Peyer's patch (tissue), 4 donors: ENCODE results near the gene FUT9. TPM values are rescaled to one million over a fixed set of nuclear protein-coding genes. Genes with fewer than 3 reads are reported as not detected.

Experiments
- DNase-seq, 3 donors: peaks; one replicate each; pipeline ENCODE4 v3.0.0-alpha.2; 2017 to 2019
- H3K27ac ChIP-seq, 4 donors: fragments of 200-600 bp; sonication (generic); one replicate each; pipeline ENCODE4 v1.5.1; 2016 to 2019
- H3K27me3 ChIP-seq, 2 donors: fragments of 200-600 bp; sonication (generic); one replicate each; pipeline ENCODE4 v1.5.1; 2019
- H3K36me3 ChIP-seq, 3 donors: fragments of 200-600 bp; sonication (generic); one replicate each; pipeline ENCODE4 v1.5.1; 2016 to 2019
- H3K4me1 ChIP-seq, 4 donors: fragments of 200-600 bp; sonication (generic); one replicate each; pipeline ENCODE4 v1.5.1; 2016 to 2019
- H3K4me3 ChIP-seq, 4 donors: fragments of 200-600 bp; sonication (generic); 1 replicate in 3 of 4; 2 replicates in 1 of 4; pipeline ENCODE4 v1.5.1; 2016 to 2019; ENCODE audit warnings: mild to moderate bottlenecking in 1 of 4
- H3K9me3 ChIP-seq, 4 donors: fragments of 200-600 bp; sonication (generic); one replicate each; pipeline ENCODE4 v1.5.1; 2016 to 2019; ENCODE audit warnings: mild to moderate bottlenecking in 1 of 4
- CTCF ChIP-seq, 6 experiments: fragments of 450-650 bp in 4 of 6; fragments of 200-600 bp in 2 of 6; sonication (generic) in 1 of 6; IDR thresholded peaks; one replicate each; pipeline ENCODE4 v1.5.1; 2017 to 2019; ENCODE audit warnings: antibody characterized with exemption in 6 of 6, mild to moderate bottlenecking in 3 of 6, moderate library complexity in 1 of 6
- POLR2A ChIP-seq, 2 donors: fragments of 450-650 bp; IDR thresholded peaks; one replicate each; pipeline ENCODE4 v1.5.1; 2017; ENCODE audit warnings: antibody characterized with exemption in 2 of 2, mild to moderate bottlenecking in 2 of 2, moderate library complexity in 2 of 2
- total RNA-seq, 4 donors: library from RNA; depleted of rRNA; stranded (reverse); fragments of >200 nt; gene quantifications; one replicate each; pipeline ENCODE4 v1.1.0, GENCODE V29; 2016

FUT9 gene
- total RNA-seq, 4 donors from 2014 or later, result not detected

GRCh38 chr6:96184798-96185197 is 169.0 kb downstream of the FUT9 start:
- Histone ChIP-seq H3K4me1 (no peaks in the 10 kb centered on the region), H3K27ac (no peak overlapping the region), H3K36me3 (no peaks in the 10 kb centered on the region), H3K4me3 (no peak overlapping the region), H3K27me3 (no peaks in the 10 kb centered on the region), H3K9me3 (no peaks in the 10 kb centered on the region)
- DNase-seq, result no peak
- TF ChIP-seq POLR2A (IDR thresholded peaks at IDR 0.05) (no peak), CTCF (IDR thresholded peaks at IDR 0.05) (no peak)

DNA sequence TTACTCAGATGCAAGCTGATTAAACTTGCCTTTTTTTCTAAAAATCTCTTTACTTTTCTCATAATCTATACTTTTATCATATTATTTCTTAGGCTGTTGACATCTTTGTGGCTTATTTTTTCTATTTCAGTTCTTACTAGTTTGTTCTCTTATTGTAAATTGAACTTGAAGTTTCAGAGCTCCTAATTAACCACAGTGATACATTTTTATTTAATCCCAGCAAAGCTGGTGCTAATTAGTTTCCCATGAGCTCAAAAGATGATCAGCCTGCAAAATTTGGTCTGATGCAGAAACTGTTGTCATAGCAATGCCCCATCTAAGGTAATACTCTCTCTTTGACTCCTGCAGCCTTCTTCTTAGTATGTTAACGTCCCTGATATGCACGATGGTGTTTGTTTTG is 170.3 kb downstream of the FUT9 start:
- no peak for TF ChIP-seq POLR2A (IDR thresholded peaks at IDR 0.05)
- TF ChIP-seq CTCF (IDR thresholded peaks at IDR 0.05), result no peak
- Histone ChIP-seq H3K27me3 (no peaks in the 10 kb centered on the region), H3K4me3 (no peak overlapping the region), H3K36me3 (no peaks in the 10 kb centered on the region), H3K27ac (no peak overlapping the region), H3K9me3 (no peaks in the 10 kb centered on the region), H3K4me1 (no peaks in the 10 kb centered on the region)
- no peak for DNase-seq

DNA sequence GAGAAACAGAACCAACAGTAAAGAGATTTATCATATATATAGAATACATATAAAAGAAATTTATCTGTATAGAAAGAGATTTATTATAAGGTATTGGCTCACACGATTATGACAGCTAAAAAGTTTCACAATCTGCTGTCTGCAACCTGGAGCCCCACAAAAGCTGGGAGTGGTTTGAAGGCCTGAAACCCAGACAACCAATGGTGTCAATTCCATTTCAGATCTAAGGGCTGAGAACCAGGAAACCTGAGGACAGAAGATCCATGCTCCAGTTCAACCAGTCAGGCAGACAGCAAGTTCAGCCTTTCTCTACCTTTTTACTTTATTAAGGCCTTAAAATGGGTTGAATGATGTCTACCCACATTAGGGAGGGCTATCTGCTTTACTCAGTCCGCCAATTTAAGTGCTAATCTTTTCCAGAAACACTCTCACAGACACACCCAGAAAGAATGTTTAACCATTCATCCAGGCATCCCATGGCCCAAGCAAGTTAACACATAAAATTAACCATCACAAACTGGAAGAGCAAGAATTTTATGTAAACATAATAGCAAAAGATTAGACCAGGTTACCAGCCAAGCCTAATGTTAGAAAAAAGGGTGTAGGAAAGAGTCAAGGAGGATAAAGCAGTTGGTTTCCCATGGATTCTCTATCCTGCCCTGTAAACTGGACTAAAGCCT is 170.9 kb downstream of the FUT9 start:
- no peak for DNase-seq
- no peaks in the 10 kb centered on the region for H3K4me1 ChIP-seq

DNA sequence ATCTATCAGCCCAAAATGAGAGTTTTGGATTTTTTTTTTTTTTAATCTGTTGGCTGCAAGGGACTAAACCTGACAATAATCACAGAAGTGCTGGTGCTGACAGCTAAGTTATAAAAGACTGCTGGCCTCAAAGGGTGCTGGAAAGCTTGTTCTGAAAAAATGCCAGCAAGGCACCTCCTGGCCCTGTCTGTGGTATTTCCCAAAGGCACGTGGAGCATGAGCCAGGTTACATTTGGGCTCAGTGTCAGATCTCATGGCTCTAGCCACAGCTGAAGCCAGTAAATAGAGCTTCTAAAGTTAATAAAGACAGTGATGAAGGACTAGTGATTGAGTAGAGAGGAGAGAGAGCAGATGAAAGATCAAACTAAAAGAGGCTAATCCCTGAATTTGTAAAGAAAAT is 178.9 kb downstream of the FUT9 start:
- Histone ChIP-seq H3K36me3 (no peaks in the 10 kb centered on the region), H3K27ac (no peak overlapping the region), H3K27me3 (no peaks in the 10 kb centered on the region), H3K4me3 (no peak overlapping the region), H3K4me1 (no peaks in the 10 kb centered on the region), H3K9me3 (no peaks in the 10 kb centered on the region)
- DNase-seq, result no peak
- TF ChIP-seq CTCF (IDR thresholded peaks at IDR 0.05), result no peak
- TF ChIP-seq POLR2A (IDR thresholded peaks at IDR 0.05), result no peak

More for the DNA sequence above, 170.9 kb downstream of the FUT9 start:
- no peaks in the 10 kb centered on the region for H3K36me3 ChIP-seq
- H3K27me3 ChIP-seq, result no peaks in the 10 kb centered on the region
- H3K4me3 ChIP-seq, result no peak overlapping the region
- H3K9me3 ChIP-seq, result no peaks in the 10 kb centered on the region
- H3K27ac ChIP-seq, result no peak overlapping the region
- no peak for TF ChIP-seq POLR2A (IDR thresholded peaks at IDR 0.05)
- no peak for TF ChIP-seq CTCF (IDR thresholded peaks at IDR 0.05)

DNA sequence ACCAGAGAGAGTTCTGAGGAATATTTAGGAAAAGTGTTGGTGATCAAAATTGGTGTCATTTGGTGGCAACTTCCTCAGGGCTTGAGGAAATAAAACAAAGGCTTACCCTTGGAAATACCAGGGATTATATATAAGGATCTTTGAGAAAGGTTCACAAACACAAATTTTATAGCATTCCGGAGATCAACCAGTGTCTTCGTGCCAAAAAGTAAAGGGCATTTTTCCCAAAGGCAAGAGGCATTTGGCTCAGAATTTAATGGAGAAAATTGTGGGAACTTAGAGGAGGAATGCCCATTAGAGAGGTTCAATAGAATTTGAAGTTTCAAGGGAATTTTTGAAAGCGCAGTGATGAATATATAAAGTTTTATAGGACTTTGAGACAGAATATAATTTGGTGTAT is 179.5 kb downstream of the FUT9 start:
- no peak overlapping the region for H3K27ac ChIP-seq
- no peak for TF ChIP-seq POLR2A (IDR thresholded peaks at IDR 0.05)
- no peak for TF ChIP-seq CTCF (IDR thresholded peaks at IDR 0.05)
- H3K36me3 ChIP-seq, result no peaks in the 10 kb centered on the region
- H3K4me1 ChIP-seq, result no peaks in the 10 kb centered on the region
- H3K9me3 ChIP-seq, result no peaks in the 10 kb centered on the region
- H3K27me3 ChIP-seq, result no peaks in the 10 kb centered on the region
- DNase-seq, result no peak
- H3K4me3 ChIP-seq, result no peak overlapping the region

DNA sequence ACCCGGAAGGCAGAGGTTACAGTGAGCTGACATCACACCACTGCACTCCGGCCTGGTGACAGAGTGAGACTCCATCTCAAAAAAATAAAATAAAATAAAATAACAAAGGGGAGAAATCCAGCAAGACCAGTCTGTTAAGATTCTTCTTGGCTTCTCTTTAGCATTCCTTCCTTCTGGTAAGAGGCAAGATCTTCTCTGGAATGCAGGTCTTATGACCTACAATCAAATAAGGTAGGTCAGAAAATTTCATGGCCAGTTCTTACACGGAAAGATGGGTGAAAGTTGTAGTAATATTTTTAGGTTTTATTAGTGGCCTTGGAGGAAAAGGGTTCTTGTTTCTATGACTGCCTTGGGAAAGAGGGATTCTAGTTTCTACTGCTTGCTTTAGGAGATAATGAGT is 180.9 kb downstream of the FUT9 start:
- H3K36me3 ChIP-seq, result no peaks in the 10 kb centered on the region
- no peak overlapping the region for H3K27ac ChIP-seq
- no peaks in the 10 kb centered on the region for H3K27me3 ChIP-seq
- H3K4me3 ChIP-seq, result no peak overlapping the region
- no peaks in the 10 kb centered on the region for H3K9me3 ChIP-seq
- TF ChIP-seq CTCF (IDR thresholded peaks at IDR 0.05) (no peak), POLR2A (IDR thresholded peaks at IDR 0.05) (no peak)
- no peak for DNase-seq
- H3K4me1 ChIP-seq, result no peaks in the 10 kb centered on the region
